Measurements from ENCODE around the gene ADAMTS12.

ADAMTS12 gene

GRCh38 chr5:33650911-33651310 lies 240.9 kb downstream of the ADAMTS12 start:
- H3K4me1 ChIP-seq (ENCODE audit: control insufficient read depth, insufficient read depth, low read length) = no peaks in the 10 kb centered on the region
- H3K27me3 ChIP-seq (ENCODE audit: control insufficient read depth, insufficient read depth, low read length) = no peaks in the 10 kb centered on the region
- H3K9ac ChIP-seq (ENCODE audit: low read length) = no peak overlapping the region
- H3K36me3 ChIP-seq (ENCODE audit: control insufficient read depth, insufficient read depth, low read length) = peaks cover 2% of the 10 kb centered on the region; the same call in 1 of the 2 replicates
- no peaks in the 10 kb centered on the region for H3K9me3 ChIP-seq (ENCODE audit: control insufficient read depth, insufficient read depth, low read depth, low read length)
- no peak overlapping the region for H3K27ac ChIP-seq (ENCODE audit: low read depth, low read length)
- no peak overlapping the region for H3K4me3 ChIP-seq (ENCODE audit: low read depth, low read length)

DNA sequence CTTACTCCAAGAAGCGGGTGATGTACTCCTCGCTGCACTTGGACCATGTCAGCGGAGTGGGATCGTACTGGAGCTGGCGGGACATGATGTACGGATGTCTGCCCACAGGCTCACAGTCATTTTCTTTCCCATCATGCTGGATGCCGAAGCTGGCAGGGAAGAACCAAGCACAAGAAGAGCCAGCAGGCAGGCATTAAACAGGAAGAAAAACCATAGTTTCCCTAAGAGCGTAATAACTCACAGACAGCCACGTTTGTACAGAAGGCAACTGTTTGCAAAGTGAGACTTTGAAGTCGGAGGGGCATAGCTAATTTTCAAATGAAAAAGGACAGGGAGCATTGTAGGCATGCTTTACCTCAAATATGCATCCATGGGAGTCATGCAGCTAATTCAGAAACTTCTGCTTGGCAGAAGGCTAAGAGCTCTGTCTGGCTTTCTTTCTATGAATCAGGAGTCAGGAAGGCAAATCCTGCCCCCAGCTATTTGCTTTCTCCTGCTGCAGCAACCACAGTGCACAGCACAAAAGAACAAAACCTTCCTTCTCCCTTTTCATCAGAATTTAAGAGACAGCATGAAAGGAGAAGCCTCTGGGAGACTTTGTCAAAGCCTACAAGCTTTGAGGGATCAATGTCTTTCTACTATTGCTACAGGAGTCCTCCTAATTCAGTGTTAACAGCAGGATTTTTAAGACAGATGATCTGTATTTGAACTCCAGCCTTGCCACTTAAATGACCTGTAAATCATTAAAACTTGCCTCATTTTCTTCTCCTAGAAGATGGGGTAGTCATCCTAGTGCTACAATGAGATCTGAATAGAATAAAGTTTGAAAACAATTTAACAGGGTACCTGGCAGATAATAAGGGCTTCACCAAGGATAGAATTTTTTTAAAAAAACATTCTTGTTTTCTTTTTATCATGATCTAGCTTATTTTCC lies 242.0 kb downstream of the ADAMTS12 start:
- Histone ChIP-seq H3K4me3 (ENCODE audit: low read depth, low read length) (no peak overlapping the region), H3K27ac (ENCODE audit: low read depth, low read length) (no peak overlapping the region)

GRCh38 chr5:33641744-33642505 lies 249.9 kb downstream of the ADAMTS12 start:
- H3K27me3 ChIP-seq (ENCODE audit: control insufficient read depth, insufficient read depth, low read length) = no peaks in the 10 kb centered on the region
- peaks cover 3% of the 10 kb centered on the region for H3K36me3 ChIP-seq (ENCODE audit: control insufficient read depth, insufficient read depth, low read length)
- no peaks in the 10 kb centered on the region for H3K4me1 ChIP-seq (ENCODE audit: control insufficient read depth, insufficient read depth, low read length)
- no peak overlapping the region for H3K4me3 ChIP-seq (ENCODE audit: low read depth, low read length)
- H3K9me3 ChIP-seq (ENCODE audit: control insufficient read depth, insufficient read depth, low read depth, low read length) = no peaks in the 10 kb centered on the region
- no peak overlapping the region for H3K27ac ChIP-seq (ENCODE audit: low read depth, low read length)
- no peak overlapping the region for H3K9ac ChIP-seq (ENCODE audit: low read length)

More for the DNA sequence above, 242.0 kb downstream of the ADAMTS12 start:
- Histone ChIP-seq H3K36me3 (ENCODE audit: control insufficient read depth, insufficient read depth, low read length) (peaks cover 2% of the 10 kb centered on the region; the same call in 1 of the 2 replicates), H3K9me3 (ENCODE audit: control insufficient read depth, insufficient read depth, low read depth, low read length) (no peaks in the 10 kb centered on the region), H3K9ac (ENCODE audit: low read length) (no peak overlapping the region), H3K27me3 (ENCODE audit: control insufficient read depth, insufficient read depth, low read length) (no peaks in the 10 kb centered on the region), H3K4me1 (ENCODE audit: control insufficient read depth, insufficient read depth, low read length) (no peaks in the 10 kb centered on the region)

GRCh38 chr5:33639474-33639873 lies 252.3 kb downstream of the ADAMTS12 start:
- H3K9ac ChIP-seq (ENCODE audit: low read length) = no peak overlapping the region
- no peaks in the 10 kb centered on the region for H3K4me1 ChIP-seq (ENCODE audit: control insufficient read depth, insufficient read depth, low read length)
- no peak overlapping the region for H3K27ac ChIP-seq (ENCODE audit: low read depth, low read length)
- H3K4me3 ChIP-seq (ENCODE audit: low read depth, low read length) = no peak overlapping the region
- H3K9me3 ChIP-seq (ENCODE audit: control insufficient read depth, insufficient read depth, low read depth, low read length) = no peaks in the 10 kb centered on the region
- H3K36me3 ChIP-seq (ENCODE audit: control insufficient read depth, insufficient read depth, low read length) = peaks cover 3% of the 10 kb centered on the region; the same call in 1 of the 2 replicates
- no peaks in the 10 kb centered on the region for H3K27me3 ChIP-seq (ENCODE audit: control insufficient read depth, insufficient read depth, low read length)

DNA sequence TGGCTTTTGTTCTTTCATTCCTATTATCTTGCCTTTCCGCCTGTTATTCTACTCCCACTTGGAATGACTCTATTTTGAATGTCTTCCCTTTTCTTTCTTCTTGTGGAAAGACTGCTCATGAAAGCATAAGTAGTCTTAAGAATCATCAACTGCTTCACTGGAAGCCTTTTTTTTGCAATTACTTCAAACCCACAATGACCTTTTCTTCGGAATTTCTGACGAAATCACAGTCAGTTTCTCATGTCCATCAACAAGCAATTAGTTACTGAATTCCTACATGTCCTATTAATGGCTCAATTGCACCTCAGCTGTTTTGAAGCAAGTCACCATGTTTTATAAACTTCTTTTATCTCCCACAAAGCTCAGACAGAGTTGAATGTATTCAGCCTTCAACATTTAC lies 254.8 kb downstream of the ADAMTS12 start:
- Histone ChIP-seq H3K4me3 (ENCODE audit: low read depth, low read length) (no peak overlapping the region), H3K9me3 (ENCODE audit: control insufficient read depth, insufficient read depth, low read depth, low read length) (no peaks in the 10 kb centered on the region), H3K36me3 (ENCODE audit: control insufficient read depth, insufficient read depth, low read length) (0 out of 2 replicates have a peak, but pooled peaks cover 3% of the 10 kb centered on the region), H3K9ac (ENCODE audit: low read length) (no peak overlapping the region), H3K27me3 (ENCODE audit: control insufficient read depth, insufficient read depth, low read length) (no peaks in the 10 kb centered on the region), H3K4me1 (ENCODE audit: control insufficient read depth, insufficient read depth, low read length) (no peaks in the 10 kb centered on the region), H3K27ac (ENCODE audit: low read depth, low read length) (no peak overlapping the region)

GRCh38 chr5:33635582-33635981 lies 256.2 kb downstream of the ADAMTS12 start:
- no peak overlapping the region for H3K27ac ChIP-seq (ENCODE audit: low read depth, low read length)
- no peaks in the 10 kb centered on the region for H3K9me3 ChIP-seq (ENCODE audit: control insufficient read depth, insufficient read depth, low read depth, low read length)
- H3K27me3 ChIP-seq (ENCODE audit: control insufficient read depth, insufficient read depth, low read length) = no peaks in the 10 kb centered on the region
- H3K4me1 ChIP-seq (ENCODE audit: control insufficient read depth, insufficient read depth, low read length) = no peaks in the 10 kb centered on the region
- H3K9ac ChIP-seq (ENCODE audit: low read length) = no peak overlapping the region
- H3K36me3 ChIP-seq (ENCODE audit: control insufficient read depth, insufficient read depth, low read length) = 0 out of 2 replicates have a peak, but pooled peaks cover 3% of the 10 kb centered on the region
- H3K4me3 ChIP-seq (ENCODE audit: low read depth, low read length) = no peak overlapping the region

DNA sequence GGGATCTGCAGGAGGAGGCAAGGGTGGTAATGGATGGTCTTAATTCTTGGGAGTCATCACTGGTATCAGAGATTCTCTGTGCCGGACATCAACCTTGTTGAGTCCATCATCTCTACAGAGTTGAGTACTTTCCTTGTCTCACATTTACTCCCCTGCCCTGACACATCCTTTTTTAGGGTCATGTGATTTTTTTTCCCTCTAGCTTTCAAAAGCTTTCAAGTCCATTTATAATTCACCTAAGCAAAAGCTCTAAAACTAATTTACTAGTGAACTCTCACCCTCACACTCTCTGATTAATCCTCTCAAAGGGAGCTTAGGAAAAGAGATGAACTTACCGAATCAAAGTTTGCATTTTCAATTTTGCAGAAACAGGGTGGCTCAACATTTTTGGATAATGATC lies 258.1 kb downstream of the ADAMTS12 start:
- H3K4me1 ChIP-seq (ENCODE audit: control insufficient read depth, insufficient read depth, low read length) = no peaks in the 10 kb centered on the region
- no peak overlapping the region for H3K4me3 ChIP-seq (ENCODE audit: low read depth, low read length)
- H3K36me3 ChIP-seq (ENCODE audit: control insufficient read depth, insufficient read depth, low read length) = 0 out of 2 replicates have a peak, but pooled peaks cover 3% of the 10 kb centered on the region
- no peaks in the 10 kb centered on the region for H3K9me3 ChIP-seq (ENCODE audit: control insufficient read depth, insufficient read depth, low read depth, low read length)
- no peaks in the 10 kb centered on the region for H3K27me3 ChIP-seq (ENCODE audit: control insufficient read depth, insufficient read depth, low read length)
- no peak overlapping the region for H3K9ac ChIP-seq (ENCODE audit: low read length)
- H3K27ac ChIP-seq (ENCODE audit: low read depth, low read length) = no peak overlapping the region

- Histone ChIP-seq H3K27ac (ENCODE audit: low read depth, low read length) (no peak overlapping the region), H3K27me3 (ENCODE audit: control insufficient read depth, insufficient read depth, low read length) (no peaks in the 10 kb centered on the region), H3K36me3 (ENCODE audit: control insufficient read depth, insufficient read depth, low read length) (peaks cover 3% of the 10 kb centered on the region; the same call in 1 of the 2 replicates), H3K9me3 (ENCODE audit: control insufficient read depth, insufficient read depth, low read depth, low read length) (no peaks in the 10 kb centered on the region), H3K4me3 (ENCODE audit: low read depth, low read length) (no peak overlapping the region), H3K4me1 (ENCODE audit: control insufficient read depth, insufficient read depth, low read length) (no peaks in the 10 kb centered on the region), H3K9ac (ENCODE audit: low read length) (no peak overlapping the region)
Observed at GRCh38 chr5:33631786-33632185, 260.0 kb downstream of the ADAMTS12 start.

GRCh38 chr5:33631139-33631538 lies 260.7 kb downstream of the ADAMTS12 start:
- Histone ChIP-seq H3K4me1 (ENCODE audit: control insufficient read depth, insufficient read depth, low read length) (no peaks in the 10 kb centered on the region), H3K9me3 (ENCODE audit: control insufficient read depth, insufficient read depth, low read depth, low read length) (no peaks in the 10 kb centered on the region), H3K4me3 (ENCODE audit: low read depth, low read length) (no peak overlapping the region), H3K27ac (ENCODE audit: low read depth, low read length) (no peak overlapping the region), H3K9ac (ENCODE audit: low read length) (no peak overlapping the region), H3K36me3 (ENCODE audit: control insufficient read depth, insufficient read depth, low read length) (peaks cover 3% of the 10 kb centered on the region; the same call in 1 of the 2 replicates), H3K27me3 (ENCODE audit: control insufficient read depth, insufficient read depth, low read length) (no peaks in the 10 kb centered on the region)

- Histone ChIP-seq H3K9me3 (ENCODE audit: control insufficient read depth, insufficient read depth, low read depth, low read length) (no peaks in the 10 kb centered on the region), H3K36me3 (ENCODE audit: control insufficient read depth, insufficient read depth, low read length) (peaks cover 3% of the 10 kb centered on the region; the same call in 1 of the 2 replicates), H3K27me3 (ENCODE audit: control insufficient read depth, insufficient read depth, low read length) (no peaks in the 10 kb centered on the region), H3K27ac (ENCODE audit: low read depth, low read length) (no peak overlapping the region), H3K4me1 (ENCODE audit: control insufficient read depth, insufficient read depth, low read length) (no peaks in the 10 kb centered on the region), H3K4me3 (ENCODE audit: low read depth, low read length) (no peak overlapping the region), H3K9ac (ENCODE audit: low read length) (no peak overlapping the region)
Observed at GRCh38 chr5:33629999-33630398, 261.8 kb downstream of the ADAMTS12 start.

DNA sequence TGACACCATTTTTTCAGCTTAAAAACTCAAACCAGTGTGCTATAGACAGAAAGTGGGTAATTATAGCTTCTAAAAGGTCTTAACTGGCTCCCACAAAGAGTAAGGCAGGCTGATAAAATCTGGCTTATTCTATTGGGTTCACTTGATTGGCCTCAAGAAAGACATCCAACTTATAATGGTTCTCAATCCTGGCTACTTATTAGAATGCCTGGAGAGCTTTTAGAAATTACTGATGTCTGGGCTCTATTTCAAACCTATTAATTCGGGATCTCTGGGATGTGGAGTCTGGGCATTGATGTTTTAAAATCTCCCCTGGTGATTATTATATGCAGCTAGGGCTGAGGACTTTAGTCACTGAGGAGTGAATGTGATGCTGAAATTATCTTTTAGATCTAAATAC lies 263.0 kb downstream of the ADAMTS12 start:
- Histone ChIP-seq H3K27me3 (ENCODE audit: control insufficient read depth, insufficient read depth, low read length) (no peaks in the 10 kb centered on the region), H3K27ac (ENCODE audit: low read depth, low read length) (no peak overlapping the region)

More for the DNA sequence above, 263.0 kb downstream of the ADAMTS12 start:
- Histone ChIP-seq H3K4me3 (ENCODE audit: low read depth, low read length) (no peak overlapping the region), H3K4me1 (ENCODE audit: control insufficient read depth, insufficient read depth, low read length) (no peaks in the 10 kb centered on the region), H3K9ac (ENCODE audit: low read length) (no peak overlapping the region), H3K9me3 (ENCODE audit: control insufficient read depth, insufficient read depth, low read depth, low read length) (no peaks in the 10 kb centered on the region), H3K36me3 (ENCODE audit: control insufficient read depth, insufficient read depth, low read length) (peaks cover 3% of the 10 kb centered on the region; the same call in 1 of the 2 replicates)
